ENCODE data around the gene AKT1S1.
A peak's percentile ranks its signal among the peaks of the same experiment; 100 is the strongest.

AKT1S1 gene

GRCh38 chr19:49877879-49878743, 956 bp upstream of the AKT1S1 start (continued):
- no peak for TF ChIP-seq ZNF112 (tag by site-specific recombination; IDR thresholded peaks at IDR 0.05)
- no peak for TF ChIP-seq ZNF596 (tag by site-specific recombination; IDR thresholded peaks at IDR 0.05)
- TF ChIP-seq IKZF3 (tag by site-specific recombination; IDR thresholded peaks at IDR 0.05) = peak; percentile 34; the same call in 1 of the 2 replicates
- TF ChIP-seq ZNF266 (tag by site-specific recombination; IDR thresholded peaks at IDR 0.05; ENCODE audit: low read depth) = no peak
- TF ChIP-seq ZNF335 (tag by site-specific recombination; conservative IDR thresholded peaks at IDR 0.05) = peak; percentile 99
- TF ChIP-seq ZFP3 (tag by site-specific recombination; IDR thresholded peaks at IDR 0.05; ENCODE audit: low read depth) = peak; percentile 69; the same call in 1 of the 2 replicates
- TF ChIP-seq ZNF202 (tag by site-specific recombination; IDR thresholded peaks at IDR 0.05; ENCODE audit: borderline replicate concordance) = no peak
- TF ChIP-seq ZNF624 (tag by site-specific recombination; IDR thresholded peaks at IDR 0.05) = no peak
- TF ChIP-seq ZBTB10 (tag by site-specific recombination; IDR thresholded peaks at IDR 0.05) = peak; percentile 28; the same call in 1 of the 2 replicates
- no peak for TF ChIP-seq ZFP41 (tag by site-specific recombination; IDR thresholded peaks at IDR 0.05; ENCODE audit: borderline replicate concordance)
- TF ChIP-seq ZNF707 (tag by site-specific recombination; IDR thresholded peaks at IDR 0.05) = no peak
- TF ChIP-seq, protein P1, sequence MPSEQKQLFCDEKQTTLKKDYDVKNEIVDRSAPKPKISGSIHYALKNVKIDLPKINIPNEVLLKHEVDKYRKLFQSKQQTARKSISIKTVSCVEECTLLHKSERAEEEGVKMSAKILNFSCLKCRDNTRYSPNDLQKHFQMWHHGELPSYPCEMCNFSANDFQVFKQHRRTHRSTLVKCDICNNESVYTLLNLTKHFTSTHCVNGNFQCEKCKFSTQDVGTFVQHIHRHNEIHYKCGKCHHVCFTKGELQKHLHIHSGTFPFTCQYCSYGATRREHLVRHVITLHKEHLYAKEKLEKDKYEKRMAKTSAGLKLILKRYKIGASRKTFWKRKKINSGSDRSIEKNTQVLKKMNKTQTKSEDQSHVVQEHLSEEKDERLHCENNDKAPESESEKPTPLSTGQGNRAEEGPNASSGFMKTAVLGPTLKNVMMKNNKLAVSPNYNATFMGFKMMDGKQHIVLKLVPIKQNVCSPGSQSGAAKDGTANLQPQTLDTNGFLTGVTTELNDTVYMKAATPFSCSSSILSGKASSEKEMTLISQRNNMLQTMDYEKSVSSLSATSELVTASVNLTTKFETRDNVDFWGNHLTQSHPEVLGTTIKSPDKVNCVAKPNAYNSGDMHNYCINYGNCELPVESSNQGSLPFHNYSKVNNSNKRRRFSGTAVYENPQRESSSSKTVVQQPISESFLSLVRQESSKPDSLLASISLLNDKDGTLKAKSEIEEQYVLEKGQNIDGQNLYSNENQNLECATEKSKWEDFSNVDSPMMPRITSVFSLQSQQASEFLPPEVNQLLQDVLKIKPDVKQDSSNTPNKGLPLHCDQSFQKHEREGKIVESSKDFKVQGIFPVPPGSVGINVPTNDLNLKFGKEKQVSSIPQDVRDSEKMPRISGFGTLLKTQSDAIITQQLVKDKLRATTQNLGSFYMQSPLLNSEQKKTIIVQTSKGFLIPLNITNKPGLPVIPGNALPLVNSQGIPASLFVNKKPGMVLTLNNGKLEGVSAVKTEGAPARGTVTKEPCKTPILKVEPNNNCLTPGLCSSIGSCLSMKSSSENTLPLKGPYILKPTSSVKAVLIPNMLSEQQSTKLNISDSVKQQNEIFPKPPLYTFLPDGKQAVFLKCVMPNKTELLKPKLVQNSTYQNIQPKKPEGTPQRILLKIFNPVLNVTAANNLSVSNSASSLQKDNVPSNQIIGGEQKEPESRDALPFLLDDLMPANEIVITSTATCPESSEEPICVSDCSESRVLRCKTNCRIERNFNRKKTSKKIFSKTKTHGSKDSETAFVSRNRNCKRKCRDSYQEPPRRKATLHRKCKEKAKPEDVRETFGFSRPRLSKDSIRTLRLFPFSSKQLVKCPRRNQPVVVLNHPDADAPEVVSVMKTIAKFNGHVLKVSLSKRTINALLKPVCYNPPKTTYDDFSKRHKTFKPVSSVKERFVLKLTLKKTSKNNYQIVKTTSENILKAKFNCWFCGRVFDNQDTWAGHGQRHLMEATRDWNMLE (tag by site-specific recombination; conservative IDR thresholded peaks at IDR 0.05; ENCODE audit: low read depth) = no peak
- peak; percentile 79 for TF ChIP-seq ZNF600 (tag by site-specific recombination; IDR thresholded peaks at IDR 0.05)
- TF ChIP-seq ZNF2 (tag by site-specific recombination; IDR thresholded peaks at IDR 0.05) = no peak
- no peak for TF ChIP-seq ZNF350 (tag by site-specific recombination; IDR thresholded peaks at IDR 0.05)
- TF ChIP-seq KLF16 (tag by site-specific recombination; IDR thresholded peaks at IDR 0.05) = no peak
- no peak for TF ChIP-seq GLI4 (tag by site-specific recombination; IDR thresholded peaks at IDR 0.05)
- TF ChIP-seq, protein P2, sequence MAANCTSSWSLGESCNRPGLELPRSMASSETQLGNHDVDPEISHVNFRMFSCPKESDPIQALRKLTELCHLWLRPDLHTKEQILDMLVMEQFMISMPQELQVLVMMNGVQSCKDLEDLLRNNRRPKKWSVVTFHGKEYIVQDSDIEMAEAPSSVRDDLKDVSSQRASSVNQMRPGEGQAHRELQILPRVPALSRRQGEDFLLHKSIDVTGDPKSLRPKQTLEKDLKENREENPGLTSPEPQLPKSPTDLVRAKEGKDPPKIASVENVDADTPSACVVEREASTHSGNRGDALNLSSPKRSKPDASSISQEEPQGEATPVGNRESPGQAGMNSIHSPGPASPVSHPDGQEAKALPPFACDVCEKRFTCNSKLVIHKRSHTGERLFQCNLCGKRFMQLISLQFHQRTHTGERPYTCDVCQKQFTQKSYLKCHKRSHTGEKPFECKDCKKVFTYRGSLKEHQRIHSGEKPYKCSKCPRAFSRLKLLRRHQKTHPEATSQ (tag by site-specific recombination; IDR thresholded peaks at IDR 0.05) = no peak
- no peak for TF ChIP-seq PRDM4 (tag by site-specific recombination; IDR thresholded peaks at IDR 0.05)
- TF ChIP-seq TRIM28 (IDR thresholded peaks at IDR 0.05; ENCODE audit: borderline replicate concordance, low read length) = no peak
- no peak for TF ChIP-seq ZNF473 (tag by site-specific recombination; IDR thresholded peaks at IDR 0.05)
- no peak for TF ChIP-seq ZNF138 (tag by site-specific recombination; IDR thresholded peaks at IDR 0.05; ENCODE audit: borderline replicate concordance)
- TF ChIP-seq ZBTB11 (tag by site-specific recombination; conservative IDR thresholded peaks at IDR 0.05; ENCODE audit: low read depth) = no peak
- TF ChIP-seq KLF8 (tag by site-specific recombination; IDR thresholded peaks at IDR 0.05) = no peak
- TF ChIP-seq ZNF548 (tag by site-specific recombination; IDR thresholded peaks at IDR 0.05) = no peak
